IMR-90 (cell line): ENCODE results near the gene RFC3. TPM values are rescaled to one million over a fixed set of nuclear protein-coding genes. Genes with fewer than 3 reads are reported as not detected.

Experiments used
- ATAC-seq: fragments of 200-7000 bp; cut with Tn5 transposase; 2 replicates; pipeline ENCODE4 v1.9.1; 2020; ENCODE audit warnings: low read depth, mild to moderate bottlenecking, moderate library complexity
- BruUV-seq: library from RNA; stranded (reverse); fragments of 400-500 nt; replicated peaks from 2 replicates; lab custom pipeline; 2021; lab: Mats Ljungman, UMichigan
- CTCF ChIA-PET: fragments of 300-600 bp; formaldehyde crosslinking; extraction: SDS; loops from one replicate; lab custom pipeline; 2021; ENCODE audit warnings: antibody characterized with exemption; lab: Yijun Ruan, JAX
- POLR2A ChIA-PET: fragments of 300-600 bp; sonication (Branson Sonifier 250); formaldehyde crosslinking; loops from one replicate; lab custom pipeline; 2022; ENCODE audit warnings: antibody characterized with exemption; ENCODE audit not compliant: unreplicated experiment; lab: Charles Lee
- DNase-seq: peaks from one replicate; pipeline ENCODE4 v3.0.0; 2013
- H2AFZ ChIP-seq: replicated peaks from 2 replicates; pipeline ENCODE3; 2013; ENCODE audit warnings: low read length, mild to moderate bottlenecking; ENCODE audit not compliant: poor library complexity
- H2AK5ac ChIP-seq: 2 replicates; pipeline ENCODE4 v1.6.1; 2013; ENCODE audit warnings: low read depth, low read length, inconsistent platforms
- H2AK9ac ChIP-seq: replicated peaks from 2 replicates; pipeline ENCODE3; 2013; ENCODE audit warnings: mild to moderate bottlenecking, low read depth, low read length, moderate library complexity; ENCODE audit not compliant: poor library complexity
- H2BK120ac ChIP-seq: 2 replicates; pipeline ENCODE4 v1.6.1; 2013; ENCODE audit warnings: low read depth, low read length, inconsistent platforms
- H2BK15ac ChIP-seq: 3 replicates; pipeline ENCODE4 v1.6.1; 2013; ENCODE audit warnings: low read depth, low read length, inconsistent platforms
- H2BK20ac ChIP-seq: 2 replicates; pipeline ENCODE4 v1.6.1; 2013; ENCODE audit warnings: low read depth, mild to moderate bottlenecking, inconsistent platforms, low read length, moderate library complexity
- H2BK5ac ChIP-seq: 2 replicates; pipeline ENCODE4 v1.6.1; 2013; ENCODE audit warnings: mild to moderate bottlenecking, low read depth, low read length, inconsistent platforms; ENCODE audit not compliant: poor library complexity, severe bottlenecking
- H3K14ac ChIP-seq: replicated peaks from 2 replicates; pipeline ENCODE4 v1.6.1; 2013; ENCODE audit warnings: low read depth, low read length, inconsistent platforms
- H3K18ac ChIP-seq: 2 replicates; pipeline ENCODE4 v1.6.1; 2013; ENCODE audit warnings: low read depth, low read length, control low read depth
- H3K23ac ChIP-seq: 2 replicates; pipeline ENCODE4 v1.6.1; 2013; ENCODE audit warnings: low read depth, low read length, inconsistent platforms
- H3K27ac ChIP-seq: 2 replicates; pipeline ENCODE4 v1.5.1; 2013; ENCODE audit warnings: mild to moderate bottlenecking, control low read depth, low read length; ENCODE audit not compliant: insufficient read depth
- H3K27me3 ChIP-seq: 2 replicates; pipeline ENCODE4 v1.6.1; 2013; ENCODE audit warnings: low read length; ENCODE audit not compliant: control insufficient read depth, insufficient read depth
- H3K36me3 ChIP-seq: 2 replicates; pipeline ENCODE4 v1.6.1; 2013; ENCODE audit warnings: low read length, mixed read lengths; ENCODE audit not compliant: control insufficient read depth, insufficient read depth
- H3K4ac ChIP-seq: 2 replicates; pipeline ENCODE4 v1.6.1; 2013; ENCODE audit warnings: low read depth, low read length, inconsistent platforms
- H3K4me1 ChIP-seq: 2 replicates; pipeline ENCODE4 v1.6.1; 2013; ENCODE audit warnings: low read length, mixed read lengths; ENCODE audit not compliant: control insufficient read depth, insufficient read depth
- H3K4me2 ChIP-seq: 2 replicates; pipeline ENCODE4 v1.6.1; 2013; ENCODE audit warnings: low read depth, mild to moderate bottlenecking, control low read depth, low read length, moderate library complexity
- H3K4me3 ChIP-seq: 2 replicates; pipeline ENCODE4 v1.5.1; 2013; ENCODE audit warnings: low read depth, mild to moderate bottlenecking, control low read depth, low read length, moderate library complexity; ENCODE audit not compliant: insufficient read depth
- H3K56ac ChIP-seq: 2 replicates; pipeline ENCODE4 v1.6.1; 2013; ENCODE audit warnings: low read length, inconsistent platforms; ENCODE audit not compliant: insufficient read depth; ENCODE audit errors: extremely low read depth
- H3K79me1 ChIP-seq, 2 experiments: 2 replicates each; pipeline ENCODE4 v1.6.1; 2013; ENCODE audit warnings: low read length in 2 of 2, inconsistent platforms in 1 of 2, low read depth in 1 of 2
- H3K9ac ChIP-seq: 2 replicates; pipeline ENCODE4 v1.6.1; 2013; ENCODE audit warnings: low read depth, low read length, control low read depth
- H3K9me1 ChIP-seq: 2 replicates; pipeline ENCODE4 v1.6.1; 2013; ENCODE audit warnings: low read length, inconsistent platforms; ENCODE audit not compliant: insufficient read depth
- H3K9me3 ChIP-seq: 2 replicates; pipeline ENCODE4 v1.6.1; 2013; ENCODE audit warnings: low read length; ENCODE audit not compliant: control insufficient read depth, insufficient read depth
- H4K20me1 ChIP-seq: 2 replicates; pipeline ENCODE4 v1.6.1; 2013; ENCODE audit warnings: low read length, inconsistent platforms; ENCODE audit not compliant: insufficient read depth
- H4K5ac ChIP-seq: 2 replicates; pipeline ENCODE4 v1.6.1; 2013; ENCODE audit warnings: mild to moderate bottlenecking, low read depth, low read length, control low read depth
- H4K8ac ChIP-seq, 2 experiments: 2 replicates each; pipeline ENCODE4 v1.6.1; 2013; ENCODE audit warnings: low read depth in 2 of 2, low read length in 2 of 2, control low read depth in 1 of 2, inconsistent platforms in 1 of 2
- H4K91ac ChIP-seq: 2 replicates; pipeline ENCODE4 v1.6.1; 2013; ENCODE audit warnings: low read depth, low read length, inconsistent platforms; ENCODE audit not compliant: insufficient read depth
- BHLHE40 ChIP-seq: fragments of 150-350 bp; IDR thresholded peaks from 2 replicates; pipeline ENCODE4 v1.6.1; 2016; ENCODE audit warnings: mild to moderate bottlenecking, low read depth, low read length
- CEBPB ChIP-seq: IDR thresholded peaks from 2 replicates; pipeline ENCODE4 v1.6.1; 2012; ENCODE audit warnings: low read depth, low read length, improper control_type of control experiment
- CHD1 ChIP-seq: IDR thresholded peaks from 2 replicates; pipeline ENCODE4 v1.6.1; 2012; ENCODE audit warnings: low read depth, low read length, improper control_type of control experiment
- CTCF ChIP-seq: conservative IDR thresholded peaks from 2 replicates; pipeline ENCODE4 v1.5.1; 2012; ENCODE audit warnings: mild to moderate bottlenecking, low read depth, low read length, improper control_type of control experiment
- ELK1 ChIP-seq: fragments of 150-350 bp; IDR thresholded peaks from 2 replicates; pipeline ENCODE4 v1.6.1; 2016; ENCODE audit warnings: low read depth, mild to moderate bottlenecking, low read length, moderate library complexity, borderline replicate concordance
- FOS ChIP-seq: fragments of 150-350 bp; IDR thresholded peaks from 2 replicates; pipeline ENCODE4 v1.6.1; 2016; ENCODE audit warnings: low read depth, low read length
- MAFK ChIP-seq: IDR thresholded peaks from 2 replicates; pipeline ENCODE4 v1.6.1; 2012; ENCODE audit warnings: low read depth, low read length, improper control_type of control experiment
- MAZ ChIP-seq: IDR thresholded peaks from 2 replicates; pipeline ENCODE4 v1.6.1; 2012; ENCODE audit warnings: low read depth, mild to moderate bottlenecking, low read length, improper control_type of control experiment, moderate library complexity, borderline replicate concordance
- MXI1 ChIP-seq: IDR thresholded peaks from 2 replicates; pipeline ENCODE4 v1.6.1; 2012; ENCODE audit warnings: low read depth, mild to moderate bottlenecking, low read length, moderate library complexity, borderline replicate concordance
- NFE2L2 ChIP-seq: fragments of 150-350 bp; IDR thresholded peaks from 2 replicates; pipeline ENCODE4 v1.6.1; 2016; ENCODE audit warnings: low read depth, mild to moderate bottlenecking, low read length
- POLR2A ChIP-seq: IDR thresholded peaks from 2 replicates; pipeline ENCODE4 v1.6.1; 2012; ENCODE audit warnings: mild to moderate bottlenecking, low read depth, low read length
- RAD21 ChIP-seq: IDR thresholded peaks from 2 replicates; pipeline ENCODE4 v1.6.1; 2012; ENCODE audit warnings: low read length, improper control_type of control experiment
- RCOR1 ChIP-seq: IDR thresholded peaks from 2 replicates; pipeline ENCODE4 v1.6.1; 2012; ENCODE audit warnings: mild to moderate bottlenecking, low read length, improper control_type of control experiment; ENCODE audit not compliant: insufficient replicate concordance
- RFX5 ChIP-seq: IDR thresholded peaks from 2 replicates; pipeline ENCODE4 v1.8.0; 2012; ENCODE audit warnings: low read depth, mild to moderate bottlenecking, low read length, moderate library complexity
- SMC3 ChIP-seq: fragments of 150-350 bp; IDR thresholded peaks from 2 replicates; pipeline ENCODE4 v1.6.1; 2016; ENCODE audit warnings: low read depth, mild to moderate bottlenecking, antibody characterized with exemption, low read length, moderate library complexity
- USF2 ChIP-seq: fragments of 150-350 bp; IDR thresholded peaks from 2 replicates; pipeline ENCODE4 v1.6.1; 2017; ENCODE audit warnings: mild to moderate bottlenecking, antibody characterized with exemption, low read length, low read depth
- dilution Hi-C: fragments of 300-500 bp; cut with HindIII; formaldehyde crosslinking; loops from one replicate; pipeline ENCODE4 v1.14.3; 2018; ENCODE audit warnings: low sequenced_read_pairs; ENCODE audit not compliant: unreplicated experiment
- in situ Hi-C: fragments of 300-500 bp; cut with MboI; formaldehyde crosslinking; loops from 3 replicates; pipeline ENCODE4 v1.14.3; 2019; ENCODE audit warnings: low sequenced_read_pairs, inconsistent platforms, mixed read lengths
- intact Hi-C: fragments of 100-400 bp; cut with micrococcal nuclease; formaldehyde crosslinking; loops from 2 replicates; pipeline ENCODE4 v1.10.0; 2022
- polyA plus RNA-seq, 3 experiments: library from polyadenylated mRNA; depleted of rRNA; stranded (reverse); fragments of >200 nt; gene quantifications; 2 replicates each; pipeline ENCODE4 v1.2.3, GENCODE V29; 2012; ENCODE audit warnings: low replicate concordance in 1 of 3
- total RNA-seq: library from RNA; depleted of rRNA; stranded (reverse); fragments of >200 nt; gene quantifications from 2 replicates; pipeline ENCODE4 v1.2.3, GENCODE V29; 2012

The RFC3 gene
- total and polyA plus RNA-seq, 2 of the 4 experiments (the other 2 are of a cell fraction) = 9.8 to 12.9 TPM

- DNase-seq (no peak), ATAC-seq (no peak)
- no peak overlapping the region for H3K56ac ChIP-seq
- no peak overlapping the region for H2BK5ac ChIP-seq
- no peak overlapping the region for H2AFZ ChIP-seq
- no peak overlapping the region for H2AK9ac ChIP-seq
- H3K23ac ChIP-seq = no peak overlapping the region
- no peaks in the 10 kb centered on the region for H3K4me1 ChIP-seq
- no peak overlapping the region for H2BK120ac ChIP-seq
- H3K18ac ChIP-seq = no peak overlapping the region
- no peak overlapping the region for H3K9ac ChIP-seq
- dilution Hi-C loops = no loop called here
- H3K4me2 ChIP-seq = no peak overlapping the region
- H3K9me1 ChIP-seq = no peaks in the 10 kb centered on the region
- H3K27ac ChIP-seq = no peak overlapping the region
- no peak overlapping the region for H3K4me3 ChIP-seq
- no TSS peak for BruUV-seq
- H4K8ac ChIP-seq = no peak overlapping the region
- H4K91ac ChIP-seq = no peak overlapping the region
- no peaks in the 10 kb centered on the region for H3K9me3 ChIP-seq
- H4K5ac ChIP-seq = no peak overlapping the region
- no peaks in the 10 kb centered on the region for H4K20me1 ChIP-seq
- no peak overlapping the region for H2AK5ac ChIP-seq
- H3K79me1 ChIP-seq = no peaks in the 10 kb centered on the region
- no peaks in the 10 kb centered on the region for H3K27me3 ChIP-seq
- no peak overlapping the region for H3K14ac ChIP-seq
- POLR2A ChIA-PET = no interaction called here
- intact Hi-C loops = no loop called here
- H3K36me3 ChIP-seq = no peaks in the 10 kb centered on the region
- in situ Hi-C loops = no loop called here
- no peak overlapping the region for H2BK15ac ChIP-seq
- H3K4ac ChIP-seq = no peak overlapping the region
- CTCF ChIA-PET = no interaction called here
- TF ChIP-seq NFE2L2 (no peak), FOS (no peak), CEBPB (no peak), RFX5 (no peak), USF2 (no peak), RCOR1 (no peak), SMC3 (no peak), RAD21 (no peak), MXI1 (no peak), MAZ (no peak), CHD1 (no peak), ELK1 (no peak), MAFK (no peak), POLR2A (no peak), CTCF (no peak), BHLHE40 (no peak)
- H2BK20ac ChIP-seq = no peak overlapping the region
Measured at GRCh38 chr13:33849211-33849610, 31.3 kb downstream of the RFC3 start.
